ENCODE measurements around the gene RPS17. TPM values are rescaled to one million over a fixed set of nuclear protein-coding genes. Genes with fewer than 3 reads are reported as not detected.
"Not testable (repeated sequence)": the region's sequence is repeated elsewhere in the genome, so short reads cannot be mapped to it uniquely, and the experiment has no call there.

Gene RPS17
- total RNA-seq, 4 donors from 2014 or later = 2,008 to 3,328 (median 2,462) TPM

DNA sequence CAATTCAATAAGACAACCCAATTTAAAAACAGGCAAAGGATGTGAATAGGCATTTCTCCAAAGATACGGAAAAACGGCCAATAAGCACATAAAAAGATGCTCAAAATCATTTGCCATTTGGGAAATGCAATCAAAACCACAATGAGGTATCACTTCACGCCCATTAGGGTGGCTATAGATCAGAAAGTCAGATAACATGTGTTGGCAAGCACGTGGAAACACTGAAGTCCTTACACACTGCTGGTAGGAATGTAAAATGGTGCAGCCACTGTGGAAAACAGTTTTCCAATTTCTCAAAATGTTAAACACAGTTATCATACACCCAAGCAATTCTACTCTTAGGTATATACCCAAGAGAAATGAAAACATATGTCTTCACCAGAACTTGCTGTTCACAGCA is 39.5 kb downstream of the RPS17 start:
- ATAC-seq (ENCODE audit: low FRiP score); DNase-seq (ENCODE audit: low spot score): not testable (repeated sequence)

DNA sequence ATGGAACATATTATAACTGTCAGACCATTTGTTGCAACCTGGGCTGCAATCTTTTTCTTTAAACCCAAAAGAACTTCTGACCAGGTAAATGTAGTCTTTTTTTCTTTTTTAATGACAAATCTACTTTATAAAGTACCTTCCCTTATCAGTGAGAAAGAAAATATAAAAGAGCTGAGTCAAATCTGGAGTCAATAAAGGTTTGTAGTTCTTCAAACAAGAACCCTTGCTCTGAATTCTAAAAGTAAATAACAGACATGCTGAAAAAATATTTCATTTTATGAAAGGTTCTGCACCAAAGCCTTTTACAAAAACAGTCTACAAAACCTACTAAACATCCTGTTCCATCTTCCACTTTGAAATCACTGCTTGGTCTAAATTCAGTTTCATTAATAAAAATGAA is 42.3 kb downstream of the RPS17 start:
- DNase-seq (ENCODE audit: low spot score); ATAC-seq (ENCODE audit: low FRiP score): not testable (repeated sequence)

DNA sequence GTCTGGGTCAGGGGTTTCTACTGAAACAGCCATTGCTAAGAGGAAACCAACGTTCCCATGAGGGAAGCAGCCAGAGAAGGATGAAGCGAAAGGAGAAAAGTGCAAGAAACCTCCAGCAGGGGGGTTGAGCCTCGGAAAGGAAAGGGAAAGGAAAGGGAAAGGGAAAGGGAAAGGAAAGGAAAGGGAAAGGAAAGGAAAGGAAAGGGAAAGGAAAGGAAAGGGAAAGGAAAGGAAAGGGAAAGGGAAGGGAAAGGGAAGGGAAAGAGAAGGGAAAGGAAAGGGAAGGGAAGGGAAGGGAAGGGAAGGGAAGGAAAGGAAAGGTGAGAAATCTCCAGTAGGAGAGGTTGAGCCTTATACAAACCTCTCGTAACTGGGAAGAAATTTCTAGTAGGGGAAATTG is 52.0 kb downstream of the RPS17 start:
- DNase-seq (ENCODE audit: low spot score); ATAC-seq (ENCODE audit: low FRiP score): not testable (repeated sequence)

DNA sequence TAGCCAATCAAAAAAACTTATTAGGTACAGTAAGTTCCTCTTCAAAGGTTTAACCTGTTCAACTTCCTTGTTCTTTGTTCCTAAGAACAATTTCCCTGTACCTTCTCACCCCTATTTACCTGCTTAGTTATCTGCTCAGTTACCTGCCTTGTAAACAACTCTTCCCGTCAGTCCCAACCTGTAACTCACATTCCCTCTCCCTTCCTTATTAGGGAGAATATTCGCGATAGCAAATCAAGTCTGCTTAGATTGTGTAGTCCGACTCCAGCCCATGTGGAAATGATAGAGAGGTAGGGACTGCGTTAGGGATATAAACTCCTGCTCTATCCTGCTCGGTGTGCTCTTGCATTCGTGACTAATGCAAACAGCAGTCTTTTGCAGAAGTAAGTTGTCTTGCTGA is 53.2 kb downstream of the RPS17 start:
- not testable (repeated sequence) for DNase-seq (ENCODE audit: low spot score); ATAC-seq (ENCODE audit: low FRiP score)

Other genes starting within 250 kb of the RPS17 start
- gene GOLGA6L10, start 191.0 kb downstream of the RPS17 start, total RNA-seq = 1 to 10 TPM in 2 of 4 donors, under 1 TPM in 2; 0.56 to 1.3 (median 0.87) TPM
- 1 to 10 TPM; 1.6 to 2.5 (median 2.1) TPM for gene GOLGA6L9, start 110.6 kb downstream of the RPS17 start, total RNA-seq
- 1 to 10 TPM; 1.3 to 5.0 (median 3.8) TPM for gene CPEB1, start 106.9 kb upstream of the RPS17 start, total RNA-seq
- gene AP3B2, start 169.4 kb upstream of the RPS17 start, total RNA-seq = 1 to 10 TPM in 3 of 4 donors, under 1 TPM in 1; 0.31 to 7.6 (median 1.4) TPM

Measured in omental fat pad (tissue), 4 donors.